ENCODE results near the gene POLR3A. TPM values are rescaled to one million over a fixed set of nuclear protein-coding genes. Genes with fewer than 3 reads are reported as not detected.
"Not testable (repeated sequence)": the region's sequence is repeated elsewhere in the genome, so short reads cannot be mapped to it uniquely, and the experiment has no call there.

POLR3A gene
- total RNA-seq, 1 donor from 2014 or later, result 19.5 TPM

- TF ChIP-seq, protein P1, sequence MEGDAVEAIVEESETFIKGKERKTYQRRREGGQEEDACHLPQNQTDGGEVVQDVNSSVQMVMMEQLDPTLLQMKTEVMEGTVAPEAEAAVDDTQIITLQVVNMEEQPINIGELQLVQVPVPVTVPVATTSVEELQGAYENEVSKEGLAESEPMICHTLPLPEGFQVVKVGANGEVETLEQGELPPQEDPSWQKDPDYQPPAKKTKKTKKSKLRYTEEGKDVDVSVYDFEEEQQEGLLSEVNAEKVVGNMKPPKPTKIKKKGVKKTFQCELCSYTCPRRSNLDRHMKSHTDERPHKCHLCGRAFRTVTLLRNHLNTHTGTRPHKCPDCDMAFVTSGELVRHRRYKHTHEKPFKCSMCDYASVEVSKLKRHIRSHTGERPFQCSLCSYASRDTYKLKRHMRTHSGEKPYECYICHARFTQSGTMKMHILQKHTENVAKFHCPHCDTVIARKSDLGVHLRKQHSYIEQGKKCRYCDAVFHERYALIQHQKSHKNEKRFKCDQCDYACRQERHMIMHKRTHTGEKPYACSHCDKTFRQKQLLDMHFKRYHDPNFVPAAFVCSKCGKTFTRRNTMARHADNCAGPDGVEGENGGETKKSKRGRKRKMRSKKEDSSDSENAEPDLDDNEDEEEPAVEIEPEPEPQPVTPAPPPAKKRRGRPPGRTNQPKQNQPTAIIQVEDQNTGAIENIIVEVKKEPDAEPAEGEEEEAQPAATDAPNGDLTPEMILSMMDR (IDR thresholded peaks at IDR 0.05), result no peak
- Mint-ChIP-seq H3K4me1 (ENCODE audit: unreplicated experiment) (peaks cover 12% of the 10 kb centered on the region), H3K27ac (ENCODE audit: unreplicated experiment) (no peak overlapping the region), H3K9me3 (ENCODE audit: unreplicated experiment) (no peaks in the 10 kb centered on the region), H3K4me3 (ENCODE audit: unreplicated experiment) (no peak overlapping the region), H3K27me3 (ENCODE audit: unreplicated experiment) (peaks cover 6% of the 10 kb centered on the region), H3K36me3 (ENCODE audit: unreplicated experiment) (no peaks in the 10 kb centered on the region)
- DNase-seq (ENCODE audit: extremely low spot score, unreplicated experiment), result no peak
Measured at GRCh38 chr10:78066012-78066411, 36.7 kb upstream of the POLR3A start.

DNA sequence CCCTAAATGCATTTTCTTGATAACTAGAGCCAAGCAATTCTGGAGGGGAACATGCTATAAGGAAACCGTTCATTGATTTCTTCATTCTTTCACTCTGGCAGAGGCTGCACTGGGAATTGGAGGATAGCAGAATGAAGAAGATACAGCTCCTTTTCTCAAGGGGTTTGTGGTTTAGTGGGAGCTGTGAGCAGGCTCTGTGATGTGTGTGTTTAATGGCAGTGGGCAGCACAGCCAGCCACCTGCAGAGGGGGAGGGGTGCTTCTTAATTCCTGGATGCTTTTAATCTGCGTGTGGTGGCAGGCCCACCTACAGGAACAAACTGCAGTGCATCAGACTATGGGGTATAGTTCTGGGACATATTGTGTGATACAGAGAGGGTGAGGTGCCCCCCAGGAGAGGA, 36.3 kb upstream of the POLR3A start:
- TF ChIP-seq, protein P1 (IDR thresholded peaks at IDR 0.05), result no peak
- DNase-seq (ENCODE audit: extremely low spot score, unreplicated experiment), result no peak
- H3K27ac Mint-ChIP-seq (ENCODE audit: unreplicated experiment), result no peak overlapping the region
- no peaks in the 10 kb centered on the region for H3K36me3 Mint-ChIP-seq (ENCODE audit: unreplicated experiment)
- H3K4me3 Mint-ChIP-seq (ENCODE audit: unreplicated experiment), result no peak overlapping the region
- no peaks in the 10 kb centered on the region for H3K9me3 Mint-ChIP-seq (ENCODE audit: unreplicated experiment)
- peaks cover 6% of the 10 kb centered on the region for H3K27me3 Mint-ChIP-seq (ENCODE audit: unreplicated experiment)
- H3K4me1 Mint-ChIP-seq (ENCODE audit: unreplicated experiment), result peaks cover 12% of the 10 kb centered on the region

DNA sequence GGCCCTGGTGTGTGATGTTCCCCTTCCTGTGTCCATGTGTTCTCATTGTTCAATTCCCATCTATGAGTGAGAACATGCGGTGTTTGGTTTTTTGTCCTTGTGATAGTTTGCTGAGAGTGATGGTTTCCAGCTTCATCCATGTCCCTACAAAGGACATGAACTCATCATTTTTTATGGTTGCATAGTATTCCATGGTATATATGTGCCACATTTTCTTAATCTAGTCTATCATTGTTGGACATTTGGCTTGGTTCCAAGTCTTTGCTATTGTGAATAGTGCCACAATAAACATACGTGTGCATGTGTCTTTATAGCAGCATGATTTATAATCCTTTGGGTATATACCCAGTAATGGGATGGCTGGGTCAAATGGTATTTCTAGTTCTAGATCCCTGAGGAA, 35.6 kb upstream of the POLR3A start:
- not testable (repeated sequence) for DNase-seq (ENCODE audit: extremely low spot score, unreplicated experiment); H3K4me3 Mint-ChIP-seq (ENCODE audit: unreplicated experiment); H3K27ac Mint-ChIP-seq (ENCODE audit: unreplicated experiment); H3K27me3 Mint-ChIP-seq (ENCODE audit: unreplicated experiment); H3K36me3 Mint-ChIP-seq (ENCODE audit: unreplicated experiment); H3K9me3 Mint-ChIP-seq (ENCODE audit: unreplicated experiment)
- H3K4me1 Mint-ChIP-seq (ENCODE audit: unreplicated experiment), result peaks cover 12% of the 10 kb centered on the region

DNA sequence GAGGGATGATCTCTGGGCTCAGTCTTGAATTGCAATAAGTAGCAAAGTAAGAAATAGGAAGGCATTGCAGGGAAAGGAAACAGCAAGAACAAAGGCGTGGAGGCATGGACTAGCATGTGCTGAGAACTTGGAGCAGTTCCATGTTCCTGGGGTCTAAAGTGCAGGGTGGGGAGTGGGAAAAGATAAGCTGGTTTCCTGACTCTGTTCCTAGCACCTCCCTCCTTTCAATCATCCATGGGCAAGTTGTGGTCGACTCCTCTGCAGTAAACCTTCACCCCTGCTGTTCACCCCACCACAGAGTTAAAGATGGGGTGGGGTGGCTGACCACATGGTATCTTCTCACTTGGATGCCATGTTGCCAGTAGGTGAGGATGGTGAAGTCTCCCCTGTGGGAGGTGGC, 33.9 kb upstream of the POLR3A start:
- Mint-ChIP-seq H3K4me3 (ENCODE audit: unreplicated experiment) (no peak overlapping the region), H3K4me1 (ENCODE audit: unreplicated experiment) (peaks cover 12% of the 10 kb centered on the region), H3K9me3 (ENCODE audit: unreplicated experiment) (no peaks in the 10 kb centered on the region), H3K27me3 (ENCODE audit: unreplicated experiment) (peaks cover 6% of the 10 kb centered on the region), H3K36me3 (ENCODE audit: unreplicated experiment) (no peaks in the 10 kb centered on the region), H3K27ac (ENCODE audit: unreplicated experiment) (no peak overlapping the region)
- TF ChIP-seq, protein P1 (IDR thresholded peaks at IDR 0.05), result no peak
- DNase-seq (ENCODE audit: extremely low spot score, unreplicated experiment), result no peak

- TF ChIP-seq, protein P1 (IDR thresholded peaks at IDR 0.05), result no peak
- Mint-ChIP-seq H3K4me3 (ENCODE audit: unreplicated experiment) (no peak overlapping the region), H3K27ac (ENCODE audit: unreplicated experiment) (no peak overlapping the region), H3K36me3 (ENCODE audit: unreplicated experiment) (peaks cover 1% of the 10 kb centered on the region), H3K27me3 (ENCODE audit: unreplicated experiment) (peaks cover 6% of the 10 kb centered on the region), H3K4me1 (ENCODE audit: unreplicated experiment) (peaks cover 12% of the 10 kb centered on the region), H3K9me3 (ENCODE audit: unreplicated experiment) (no peaks in the 10 kb centered on the region)
- no peak for DNase-seq (ENCODE audit: extremely low spot score, unreplicated experiment)
Measured at GRCh38 chr10:78062296-78062695, 33.0 kb upstream of the POLR3A start.
